H1 (cell line): ENCODE measurements around the gene CH25H.

ENCODE experiments used
- ATF3 ChIP-seq: IDR thresholded peaks from 2 replicates; pipeline ENCODE4 v1.6.1; 2011; ENCODE audit warnings: low read depth, mild to moderate bottlenecking, low read length; ENCODE audit not compliant: insufficient read depth
- CTCF ChIP-seq, 3 experiments: IDR thresholded peaks; 1 replicate in 2 of 3; 2 replicates in 1 of 3; pipeline versions ENCODE4 v1.5.1 to v1.6.1; 2011; ENCODE audit warnings: low read length in 3 of 3, mild to moderate bottlenecking in 3 of 3, inconsistent platforms in 2 of 3, low read depth in 1 of 3, moderate library complexity in 1 of 3; ENCODE audit not compliant: insufficient read depth in 1 of 3; ENCODE audit errors: control extremely low read depth in 1 of 3
- JUND ChIP-seq: IDR thresholded peaks from 2 replicates; pipeline ENCODE4 v1.6.1; 2011; ENCODE audit warnings: mild to moderate bottlenecking, improper control_type of control experiment, low read length
- KDM1A ChIP-seq: fragments of 200-600, 300-600 bp; sonication (generic); IDR thresholded peaks from 2 replicates; pipeline ENCODE4 v1.7.1; 2016; ENCODE audit warnings: mild to moderate bottlenecking, low read length, borderline replicate concordance
- MAX ChIP-seq: IDR thresholded peaks from 2 replicates; pipeline ENCODE4 v1.6.1; 2012; ENCODE audit warnings: inconsistent platforms
- POLR2A ChIP-seq, 2 experiments: IDR thresholded peaks; 1 replicate in 1 of 2; 2 replicates in 1 of 2; pipeline ENCODE4 v1.6.1; 2011; ENCODE audit warnings: low read depth in 2 of 2, low read length in 2 of 2, mild to moderate bottlenecking in 2 of 2; ENCODE audit errors: control extremely low read depth in 1 of 2
- POLR2AphosphoS5 ChIP-seq: IDR thresholded peaks from 2 replicates; pipeline ENCODE4 v1.6.1; 2011; ENCODE audit warnings: low read depth, low read length
- RNF2 ChIP-seq: fragments of 200-900, 300-1000 bp; sonication (generic); IDR thresholded peaks from 2 replicates; pipeline ENCODE4 v1.7.1; 2016; ENCODE audit warnings: borderline replicate concordance, low read depth, mild to moderate bottlenecking, antibody characterized with exemption, low read length; ENCODE audit not compliant: poor library complexity, severe bottlenecking; ENCODE audit errors: missing control alignments
- SRF ChIP-seq: IDR thresholded peaks from 2 replicates; pipeline ENCODE4 v1.6.1; 2011; ENCODE audit warnings: mild to moderate bottlenecking, low read depth, low read length, moderate library complexity

- no peak for TF ChIP-seq ATF3
- TF ChIP-seq KDM1A = no peak
- TF ChIP-seq CTCF (IDR thresholded peaks at IDR 0.05; ENCODE audit: control extremely low read depth in 1 of 3, insufficient read depth in 1 of 3, low read depth in 1 of 3, low read length in 3 of 3) = no peak
- TF ChIP-seq POLR2AphosphoS5 = no peak
- TF ChIP-seq SRF = no peak
- TF ChIP-seq RNF2 = no peak
- no peak for TF ChIP-seq MAX
- no peak for TF ChIP-seq POLR2A (IDR thresholded peaks at IDR 0.05; ENCODE audit: control extremely low read depth in 1 of 2, low read depth in 2 of 2, low read length in 2 of 2)
- TF ChIP-seq JUND = no peak
Measured at GRCh38 chr10:89228146-89228545, 21.0 kb upstream of the CH25H start.
